ENCODE measurements around the gene MRPL23.

DNA sequence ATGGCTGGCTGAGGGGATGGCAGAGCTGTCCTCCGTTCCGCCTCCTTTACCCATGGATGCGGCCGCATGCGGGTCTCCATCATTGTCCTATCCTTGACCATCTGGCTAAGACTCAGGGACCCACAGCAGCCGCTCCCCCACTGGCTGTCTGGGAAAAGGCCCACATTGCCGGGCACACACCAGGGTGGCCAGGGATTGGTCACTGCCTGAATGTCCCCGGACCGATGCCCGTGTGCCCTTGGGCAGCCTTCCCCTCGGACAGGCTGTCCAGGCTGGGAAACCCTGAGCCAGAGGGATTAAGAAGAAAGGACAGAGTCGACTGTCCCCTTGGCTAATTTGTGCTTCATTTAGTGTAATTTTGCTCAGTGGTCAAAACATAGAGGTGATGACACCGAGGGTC is 28.1 kb downstream of the MRPL23 start:
- no peak for TF ChIP-seq EZH2 (IDR thresholded peaks at IDR 0.05; ENCODE audit: borderline replicate concordance, low read depth, low read length, severe bottlenecking)
- no peak for TF ChIP-seq JUN (IDR thresholded peaks at IDR 0.05; ENCODE audit: borderline replicate concordance, insufficient read depth, insufficient read length, low read depth)
- TF ChIP-seq, protein P1, sequence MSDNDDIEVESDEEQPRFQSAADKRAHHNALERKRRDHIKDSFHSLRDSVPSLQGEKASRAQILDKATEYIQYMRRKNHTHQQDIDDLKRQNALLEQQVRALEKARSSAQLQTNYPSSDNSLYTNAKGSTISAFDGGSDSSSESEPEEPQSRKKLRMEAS (IDR thresholded peaks at IDR 0.05; ENCODE audit: insufficient read depth, insufficient read length): no peak
- TF ChIP-seq GATA2 (IDR thresholded peaks at IDR 0.05; ENCODE audit: insufficient read depth, insufficient read length, low read depth, low read length): no peak
- TF ChIP-seq, protein P2, sequence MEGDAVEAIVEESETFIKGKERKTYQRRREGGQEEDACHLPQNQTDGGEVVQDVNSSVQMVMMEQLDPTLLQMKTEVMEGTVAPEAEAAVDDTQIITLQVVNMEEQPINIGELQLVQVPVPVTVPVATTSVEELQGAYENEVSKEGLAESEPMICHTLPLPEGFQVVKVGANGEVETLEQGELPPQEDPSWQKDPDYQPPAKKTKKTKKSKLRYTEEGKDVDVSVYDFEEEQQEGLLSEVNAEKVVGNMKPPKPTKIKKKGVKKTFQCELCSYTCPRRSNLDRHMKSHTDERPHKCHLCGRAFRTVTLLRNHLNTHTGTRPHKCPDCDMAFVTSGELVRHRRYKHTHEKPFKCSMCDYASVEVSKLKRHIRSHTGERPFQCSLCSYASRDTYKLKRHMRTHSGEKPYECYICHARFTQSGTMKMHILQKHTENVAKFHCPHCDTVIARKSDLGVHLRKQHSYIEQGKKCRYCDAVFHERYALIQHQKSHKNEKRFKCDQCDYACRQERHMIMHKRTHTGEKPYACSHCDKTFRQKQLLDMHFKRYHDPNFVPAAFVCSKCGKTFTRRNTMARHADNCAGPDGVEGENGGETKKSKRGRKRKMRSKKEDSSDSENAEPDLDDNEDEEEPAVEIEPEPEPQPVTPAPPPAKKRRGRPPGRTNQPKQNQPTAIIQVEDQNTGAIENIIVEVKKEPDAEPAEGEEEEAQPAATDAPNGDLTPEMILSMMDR (IDR thresholded peaks at IDR 0.05; ENCODE audit: extremely low read depth in 1 of 2, insufficient read depth in 1 of 2, low read depth in 1 of 2, low read length in 2 of 2): no peak
- no peak for TF ChIP-seq POLR2AphosphoS5 (IDR thresholded peaks at IDR 0.05; ENCODE audit: insufficient read depth, low read depth, low read length)
